ENCODE measurements around the gene SS18L1. TPM values are rescaled to one million over a fixed set of nuclear protein-coding genes. Genes with fewer than 3 reads are reported as not detected.

SS18L1 gene
- total and polyA plus RNA-seq, 10 of the 15 experiments (the other 5 are each of a cell fraction or from before 2014, with no cell fraction given) = 1.8 to 20.0 (median 6.6) TPM

DNA sequence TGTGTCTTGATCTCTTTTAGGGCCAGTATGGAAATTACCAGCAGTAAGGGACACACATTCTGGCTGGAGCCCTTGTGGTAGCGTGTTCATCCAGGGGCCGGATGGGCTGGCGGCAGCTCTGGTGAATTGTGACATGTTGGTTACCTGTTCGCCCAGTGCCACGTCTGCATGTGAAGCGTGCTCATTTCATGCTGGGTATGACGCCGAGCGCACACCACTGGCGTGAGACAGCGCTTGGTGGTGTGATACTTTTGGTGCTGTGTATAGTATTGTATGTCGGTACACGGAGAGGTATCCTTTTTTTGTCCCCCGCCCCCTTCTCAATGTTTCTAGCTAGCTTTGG lies 35.6 kb downstream of the SS18L1 start:
- Histone ChIP-seq H3K9me3 (replicated peaks; ENCODE audit: control insufficient read depth, insufficient read depth, low read length) (no peaks in the 10 kb centered on the region), H3K27me3 (replicated peaks in 1 of 2; ENCODE audit: control insufficient read depth in 2 of 2, insufficient read depth in 2 of 2, low read length in 1 of 2) (no peaks in the 10 kb centered on the region), H3K4me1 (ENCODE audit: control insufficient read depth, insufficient read depth, low read length) (no peaks in the 10 kb centered on the region), H2AFZ (ENCODE audit: control insufficient read depth, low read depth, low read length) (no peak overlapping the region), H3K9ac (ENCODE audit: control insufficient read depth, insufficient read depth, low read length) (no peak overlapping the region), H3K79me2 (ENCODE audit: control insufficient read depth, insufficient read depth, low read length) (peaks cover 14% of the 10 kb centered on the region), H3K4me3 (no peak overlapping the region), H4K20me1 (ENCODE audit: control insufficient read depth, insufficient read depth) (no peaks in the 10 kb centered on the region), H3K36me3 (ENCODE audit: control insufficient read depth in 2 of 2, insufficient read depth in 2 of 2, low read length in 1 of 2) (no peaks in the 10 kb centered on the region; a peak in 3 of 4 replicates), H3K27ac (ENCODE audit: control insufficient read depth, insufficient read depth) (no peak overlapping the region), H3K4me2 (ENCODE audit: control insufficient read depth, insufficient read depth) (no peak overlapping the region)
- TF ChIP-seq ATF3 (IDR thresholded peaks at IDR 0.05; ENCODE audit: borderline replicate concordance, extremely low read depth, low read depth, low read length) = no peak
- no peak for TF ChIP-seq YY1 (IDR thresholded peaks at IDR 0.05; ENCODE audit: low read depth, low read length)
- no peak for TF ChIP-seq NRF1 (conservative IDR thresholded peaks at IDR 0.05; ENCODE audit: low read depth, low read length)
- no peak for TF ChIP-seq MEF2A (IDR thresholded peaks at IDR 0.05; ENCODE audit: insufficient read depth, low read depth, low read length)
- no peak for TF ChIP-seq KLF5 (IDR thresholded peaks at IDR 0.05; ENCODE audit: partially characterized antibody)
- no peak for TF ChIP-seq POU2F2 (IDR thresholded peaks at IDR 0.05; ENCODE audit: borderline replicate concordance, low read depth, low read length)
- TF ChIP-seq BCLAF1 (IDR thresholded peaks at IDR 0.05) = no peak
- no peak for TF ChIP-seq TCF3 (IDR thresholded peaks at IDR 0.05; ENCODE audit: borderline replicate concordance, insufficient read depth, low read depth, low read length)
- TF ChIP-seq SMAD5 (IDR thresholded peaks at IDR 0.05; ENCODE audit: low read depth) = no peak
- no peak for TF ChIP-seq NFYB (IDR thresholded peaks at IDR 0.05; ENCODE audit: insufficient read depth, low read depth, low read length)
- TF ChIP-seq HDAC2 (IDR thresholded peaks at IDR 0.05) = no peak
- TF ChIP-seq CHD1 (IDR thresholded peaks at IDR 0.05; ENCODE audit: low read depth, low read length) = no peak
- no peak for TF ChIP-seq EED (IDR thresholded peaks at IDR 0.05; ENCODE audit: low read depth)
- TF ChIP-seq MLLT1 (IDR thresholded peaks at IDR 0.05) = no peak
- TF ChIP-seq, protein P1, sequence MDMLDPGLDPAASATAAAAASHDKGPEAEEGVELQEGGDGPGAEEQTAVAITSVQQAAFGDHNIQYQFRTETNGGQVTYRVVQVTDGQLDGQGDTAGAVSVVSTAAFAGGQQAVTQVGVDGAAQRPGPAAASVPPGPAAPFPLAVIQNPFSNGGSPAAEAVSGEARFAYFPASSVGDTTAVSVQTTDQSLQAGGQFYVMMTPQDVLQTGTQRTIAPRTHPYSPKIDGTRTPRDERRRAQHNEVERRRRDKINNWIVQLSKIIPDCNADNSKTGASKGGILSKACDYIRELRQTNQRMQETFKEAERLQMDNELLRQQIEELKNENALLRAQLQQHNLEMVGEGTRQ (IDR thresholded peaks at IDR 0.05; ENCODE audit: borderline replicate concordance, low read depth, low read length) = no peak
- no peak for TF ChIP-seq MYC (IDR thresholded peaks at IDR 0.05; ENCODE audit: insufficient read depth, insufficient read length, insufficient replicate concordance, low read length, severe bottlenecking)
- TF ChIP-seq SMARCA5 (IDR thresholded peaks at IDR 0.05) = no peak
- TF ChIP-seq PML (IDR thresholded peaks at IDR 0.05; ENCODE audit: low read length) = no peak
- ChIA-PET POLR2A (no interaction called here), SMC1A (ENCODE audit: uncharacterized antibody, unreplicated experiment) (no interaction called here), CTCF (no interaction called here), RAD21 (ENCODE audit: unreplicated experiment) (no interaction called here)
- ATAC-seq (no peak), FAIRE-seq (no peak), DNase-seq (ENCODE audit: low read depth, low spot score) (no peak)
- in situ Hi-C loops (cut with MboI) = no loop called here
- no TSS peak for BruUV-seq (replicated peaks)
- intact Hi-C loops (cut with micrococcal nuclease; ENCODE audit: unreplicated experiment) = no loop called here
- 98% methylated on average over 14 of the region's 14 CpGs for WGBS (ENCODE audit: insufficient coverage, insufficient replicate concordance, low lambda C conversion rate, missing lambda C conversion rate)
